Gastroesophageal sphincter (tissue), 3 donors: ENCODE results near the gene MTIF2.
"Not testable (repeated sequence)": the region's sequence is repeated elsewhere in the genome, so short reads cannot be mapped to it uniquely, and the experiment has no call there.

ENCODE experiments used
- EP300 ChIP-seq: sonication (generic); formaldehyde crosslinking; IDR thresholded peaks from one replicate; pipeline ENCODE4 v1.6.1; 2017; ENCODE audit warnings: antibody characterized with exemption, mild to moderate bottlenecking
- POLR2A ChIP-seq, 2 donors: fragments of 450-650 bp; IDR thresholded peaks; one replicate each; pipeline ENCODE4 v1.6.1; 2017; ENCODE audit warnings: antibody characterized with exemption in 2 of 2, mild to moderate bottlenecking in 2 of 2, moderate library complexity in 1 of 2
- POLR2AphosphoS5 ChIP-seq: sonication (generic); formaldehyde crosslinking; IDR thresholded peaks from one replicate; pipeline ENCODE4 v1.6.1; 2017; ENCODE audit warnings: antibody characterized with exemption
- TF ChIP-seq, protein P1 (sequence below), 4 experiments: fragments of 200-600 bp in 2 of 4; fragments of 450-650 bp in 2 of 4; sonication (generic) in 1 of 4; IDR thresholded peaks; one replicate each; pipeline ENCODE4 v1.5.1; 2017 to 2019; ENCODE audit warnings: antibody characterized with exemption in 4 of 4, mild to moderate bottlenecking in 2 of 4, moderate library complexity in 2 of 4

DNA sequence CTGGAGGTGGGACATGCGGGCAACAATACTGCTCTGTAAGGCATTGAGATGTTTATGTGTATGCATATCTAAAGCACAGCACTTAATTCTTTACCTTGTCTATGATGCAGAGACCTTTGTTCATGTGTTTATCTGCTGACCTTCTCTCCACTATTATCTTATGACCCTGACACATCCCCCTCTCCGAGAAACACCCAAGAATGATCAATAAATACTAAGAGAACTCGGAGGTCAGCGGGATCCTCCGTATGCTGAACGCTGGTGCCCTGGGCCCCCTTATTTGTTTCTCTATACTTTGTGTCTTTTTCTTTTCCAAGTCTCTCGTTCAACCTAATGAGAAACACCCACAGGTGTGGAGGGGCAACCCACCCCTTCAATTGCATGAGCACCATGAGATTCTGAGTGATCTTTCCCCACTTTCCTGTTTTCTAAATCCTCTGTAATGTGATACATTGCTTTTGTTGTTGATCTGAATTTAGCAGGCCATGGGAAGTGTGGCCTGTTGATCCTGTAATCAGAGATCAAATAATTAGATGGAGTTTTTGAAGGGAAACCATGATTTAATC, 10.9 kb upstream of the MTIF2 start:
- TF ChIP-seq, protein P1, sequence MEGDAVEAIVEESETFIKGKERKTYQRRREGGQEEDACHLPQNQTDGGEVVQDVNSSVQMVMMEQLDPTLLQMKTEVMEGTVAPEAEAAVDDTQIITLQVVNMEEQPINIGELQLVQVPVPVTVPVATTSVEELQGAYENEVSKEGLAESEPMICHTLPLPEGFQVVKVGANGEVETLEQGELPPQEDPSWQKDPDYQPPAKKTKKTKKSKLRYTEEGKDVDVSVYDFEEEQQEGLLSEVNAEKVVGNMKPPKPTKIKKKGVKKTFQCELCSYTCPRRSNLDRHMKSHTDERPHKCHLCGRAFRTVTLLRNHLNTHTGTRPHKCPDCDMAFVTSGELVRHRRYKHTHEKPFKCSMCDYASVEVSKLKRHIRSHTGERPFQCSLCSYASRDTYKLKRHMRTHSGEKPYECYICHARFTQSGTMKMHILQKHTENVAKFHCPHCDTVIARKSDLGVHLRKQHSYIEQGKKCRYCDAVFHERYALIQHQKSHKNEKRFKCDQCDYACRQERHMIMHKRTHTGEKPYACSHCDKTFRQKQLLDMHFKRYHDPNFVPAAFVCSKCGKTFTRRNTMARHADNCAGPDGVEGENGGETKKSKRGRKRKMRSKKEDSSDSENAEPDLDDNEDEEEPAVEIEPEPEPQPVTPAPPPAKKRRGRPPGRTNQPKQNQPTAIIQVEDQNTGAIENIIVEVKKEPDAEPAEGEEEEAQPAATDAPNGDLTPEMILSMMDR (IDR thresholded peaks at IDR 0.05) = not testable (repeated sequence)
- not testable (repeated sequence) for TF ChIP-seq POLR2A (IDR thresholded peaks at IDR 0.05); EP300; POLR2AphosphoS5
